Endothelial cell of umbilical vein (primary cell): ENCODE data around the gene HEXIM1.

ENCODE experiments used
- EZH2 ChIP-seq: IDR thresholded peaks from 2 replicates; pipeline ENCODE4 v1.6.1; 2012; ENCODE audit warnings: borderline replicate concordance, low read depth, mild to moderate bottlenecking, moderate library complexity, low read length, inconsistent platforms; ENCODE audit not compliant: severe bottlenecking
- POLR2A ChIP-seq: IDR thresholded peaks from 2 replicates; pipeline ENCODE4 v1.6.1; 2012; ENCODE audit warnings: low read depth, mild to moderate bottlenecking, control low read depth, low read length
- TF ChIP-seq, protein P1 (sequence below), 2 donors: IDR thresholded peaks; 1 replicate in 1 of 2; 2 replicates in 1 of 2; pipeline ENCODE4 v1.5.1; 2011; ENCODE audit warnings: low read length in 2 of 2, mild to moderate bottlenecking in 2 of 2, moderate library complexity in 2 of 2, control low read depth in 1 of 2, inconsistent platforms in 1 of 2, low read depth in 1 of 2; ENCODE audit not compliant: insufficient read depth in 1 of 2; ENCODE audit errors: extremely low read depth in 1 of 2
- TF ChIP-seq, protein P2 (sequence below): IDR thresholded peaks from 2 replicates; pipeline ENCODE4 v1.6.1; 2011; ENCODE audit not compliant: insufficient read depth, insufficient read length

DNA sequence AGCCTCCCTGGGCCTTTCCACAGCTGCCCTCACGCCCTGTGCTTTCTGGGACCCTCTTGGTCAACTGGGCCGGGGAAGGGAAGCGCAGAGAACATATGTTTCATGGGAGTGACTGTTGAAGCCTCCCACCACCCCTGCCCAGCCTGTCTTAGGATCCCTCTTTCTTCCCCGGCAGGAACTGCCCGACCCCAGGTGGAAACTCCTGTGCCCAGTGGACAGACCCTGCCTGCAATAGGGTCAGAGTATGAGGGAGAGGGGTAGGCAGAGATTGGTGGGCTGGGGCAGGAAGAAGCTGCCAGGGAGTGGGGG lies 23.9 kb downstream of the HEXIM1 start:
- TF ChIP-seq, protein P1, sequence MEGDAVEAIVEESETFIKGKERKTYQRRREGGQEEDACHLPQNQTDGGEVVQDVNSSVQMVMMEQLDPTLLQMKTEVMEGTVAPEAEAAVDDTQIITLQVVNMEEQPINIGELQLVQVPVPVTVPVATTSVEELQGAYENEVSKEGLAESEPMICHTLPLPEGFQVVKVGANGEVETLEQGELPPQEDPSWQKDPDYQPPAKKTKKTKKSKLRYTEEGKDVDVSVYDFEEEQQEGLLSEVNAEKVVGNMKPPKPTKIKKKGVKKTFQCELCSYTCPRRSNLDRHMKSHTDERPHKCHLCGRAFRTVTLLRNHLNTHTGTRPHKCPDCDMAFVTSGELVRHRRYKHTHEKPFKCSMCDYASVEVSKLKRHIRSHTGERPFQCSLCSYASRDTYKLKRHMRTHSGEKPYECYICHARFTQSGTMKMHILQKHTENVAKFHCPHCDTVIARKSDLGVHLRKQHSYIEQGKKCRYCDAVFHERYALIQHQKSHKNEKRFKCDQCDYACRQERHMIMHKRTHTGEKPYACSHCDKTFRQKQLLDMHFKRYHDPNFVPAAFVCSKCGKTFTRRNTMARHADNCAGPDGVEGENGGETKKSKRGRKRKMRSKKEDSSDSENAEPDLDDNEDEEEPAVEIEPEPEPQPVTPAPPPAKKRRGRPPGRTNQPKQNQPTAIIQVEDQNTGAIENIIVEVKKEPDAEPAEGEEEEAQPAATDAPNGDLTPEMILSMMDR (IDR thresholded peaks at IDR 0.05; ENCODE audit: extremely low read depth in 1 of 2, insufficient read depth in 1 of 2, low read depth in 1 of 2, low read length in 2 of 2) = no peak
- TF ChIP-seq POLR2A (no peak), EZH2 (no peak)
- TF ChIP-seq, protein P2, sequence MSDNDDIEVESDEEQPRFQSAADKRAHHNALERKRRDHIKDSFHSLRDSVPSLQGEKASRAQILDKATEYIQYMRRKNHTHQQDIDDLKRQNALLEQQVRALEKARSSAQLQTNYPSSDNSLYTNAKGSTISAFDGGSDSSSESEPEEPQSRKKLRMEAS = no peak
